ENCODE data around the gene KIAA0930. TPM values are rescaled to one million over a fixed set of nuclear protein-coding genes. Genes with fewer than 3 reads are reported as not detected.

KIAA0930 gene
- total and polyA plus RNA-seq, 2 experiments from 2014 or later: 15.0 to 78.6 TPM

DNA sequence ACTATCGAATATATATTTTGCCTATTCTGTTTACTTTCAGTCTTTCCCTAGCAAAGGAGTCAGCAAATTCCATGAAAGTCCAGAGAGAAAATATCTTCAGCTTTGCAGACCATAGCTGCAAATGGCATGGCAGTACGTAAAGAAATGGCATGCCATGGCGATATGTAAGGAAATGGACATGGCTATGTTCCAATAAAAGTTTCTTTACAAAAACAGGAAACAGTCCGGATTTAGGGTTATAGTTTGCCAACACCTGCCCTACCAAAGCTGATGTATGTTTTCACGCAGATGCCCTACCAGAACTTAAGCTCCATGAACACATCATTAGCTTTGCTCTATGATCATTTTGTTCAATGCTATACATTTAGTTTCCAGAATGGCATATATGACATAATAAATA lies 19.5 kb downstream of the KIAA0930 start:
- no peaks in the 10 kb centered on the region for H3K9me3 Mint-ChIP-seq
- H3K36me3 Mint-ChIP-seq (ENCODE audit: low read depth): no peaks in the 10 kb centered on the region
- TF ChIP-seq JUNB (IDR thresholded peaks at IDR 0.05; ENCODE audit: unreplicated experiment): no peak
- peaks cover 17% of the 10 kb centered on the region for H4K20me1 ChIP-seq (replicated peaks; ENCODE audit: insufficient read depth)
- H3K79me2 ChIP-seq (replicated peaks; ENCODE audit: insufficient read depth): peaks cover 37% of the 10 kb centered on the region
- H3K27ac ChIP-seq (ENCODE audit: low read depth): peak overlapping the region; percentile 33; the same call in 1 of the 2 replicates
- H3K27ac Mint-ChIP-seq: no peak overlapping the region
- H3K4me3 Mint-ChIP-seq: no peak overlapping the region
- no peaks in the 10 kb centered on the region for H3K36me3 ChIP-seq (ENCODE audit: insufficient read depth)
- no peaks in the 10 kb centered on the region for H3K27me3 ChIP-seq (ENCODE audit: insufficient read depth)
- DNase-seq (ENCODE audit: low spot score) (no peak), ATAC-seq (no peak)
- H2AFZ ChIP-seq: no peak overlapping the region
- H3K9me2 ChIP-seq (ENCODE audit: insufficient read depth): no peaks in the 10 kb centered on the region
- peaks cover 36% of the 10 kb centered on the region for H3K4me1 Mint-ChIP-seq
- no peak overlapping the region for H3K4me2 ChIP-seq
- H3F3A ChIP-seq (replicated peaks; ENCODE audit: low read depth): 0 out of 2 replicates have a peak, but pooled peaks cover 7% of the 10 kb centered on the region
- peaks cover 8% of the 10 kb centered on the region for H3K4me1 ChIP-seq (ENCODE audit: insufficient read depth)
- H3K27me3 Mint-ChIP-seq (ENCODE audit: insufficient read depth, low read depth, poor library complexity): no peaks in the 10 kb centered on the region
- H3K4me3 ChIP-seq: no peak overlapping the region

- Histone ChIP-seq H3K79me2 (replicated peaks; ENCODE audit: insufficient read depth) (peaks cover 52% of the 10 kb centered on the region), H2AFZ (no peak overlapping the region), H3F3A (replicated peaks; ENCODE audit: low read depth) (0 out of 2 replicates have a peak, but pooled peaks cover 7% of the 10 kb centered on the region), H4K20me1 (replicated peaks; ENCODE audit: insufficient read depth) (peaks cover 27% of the 10 kb centered on the region), H3K27me3 (ENCODE audit: insufficient read depth) (no peaks in the 10 kb centered on the region), H3K4me1 (ENCODE audit: insufficient read depth) (peaks cover 8% of the 10 kb centered on the region), H3K4me2 (no peak overlapping the region; the same call in 1 of the 2 replicates), H3K36me3 (ENCODE audit: insufficient read depth) (no peaks in the 10 kb centered on the region), H3K9me2 (ENCODE audit: insufficient read depth) (no peaks in the 10 kb centered on the region), H3K27ac (ENCODE audit: low read depth) (no peak overlapping the region), H3K4me3 (no peak overlapping the region)
- ATAC-seq (no peak), DNase-seq (ENCODE audit: low spot score) (no peak)
- Mint-ChIP-seq H3K27ac (no peak overlapping the region), H3K4me3 (no peak overlapping the region), H3K4me1 (peaks cover 20% of the 10 kb centered on the region), H3K36me3 (ENCODE audit: low read depth) (no peaks in the 10 kb centered on the region), H3K9me3 (no peaks in the 10 kb centered on the region), H3K27me3 (ENCODE audit: insufficient read depth, low read depth, poor library complexity) (peaks cover 4% of the 10 kb centered on the region)
- TF ChIP-seq, protein P1, sequence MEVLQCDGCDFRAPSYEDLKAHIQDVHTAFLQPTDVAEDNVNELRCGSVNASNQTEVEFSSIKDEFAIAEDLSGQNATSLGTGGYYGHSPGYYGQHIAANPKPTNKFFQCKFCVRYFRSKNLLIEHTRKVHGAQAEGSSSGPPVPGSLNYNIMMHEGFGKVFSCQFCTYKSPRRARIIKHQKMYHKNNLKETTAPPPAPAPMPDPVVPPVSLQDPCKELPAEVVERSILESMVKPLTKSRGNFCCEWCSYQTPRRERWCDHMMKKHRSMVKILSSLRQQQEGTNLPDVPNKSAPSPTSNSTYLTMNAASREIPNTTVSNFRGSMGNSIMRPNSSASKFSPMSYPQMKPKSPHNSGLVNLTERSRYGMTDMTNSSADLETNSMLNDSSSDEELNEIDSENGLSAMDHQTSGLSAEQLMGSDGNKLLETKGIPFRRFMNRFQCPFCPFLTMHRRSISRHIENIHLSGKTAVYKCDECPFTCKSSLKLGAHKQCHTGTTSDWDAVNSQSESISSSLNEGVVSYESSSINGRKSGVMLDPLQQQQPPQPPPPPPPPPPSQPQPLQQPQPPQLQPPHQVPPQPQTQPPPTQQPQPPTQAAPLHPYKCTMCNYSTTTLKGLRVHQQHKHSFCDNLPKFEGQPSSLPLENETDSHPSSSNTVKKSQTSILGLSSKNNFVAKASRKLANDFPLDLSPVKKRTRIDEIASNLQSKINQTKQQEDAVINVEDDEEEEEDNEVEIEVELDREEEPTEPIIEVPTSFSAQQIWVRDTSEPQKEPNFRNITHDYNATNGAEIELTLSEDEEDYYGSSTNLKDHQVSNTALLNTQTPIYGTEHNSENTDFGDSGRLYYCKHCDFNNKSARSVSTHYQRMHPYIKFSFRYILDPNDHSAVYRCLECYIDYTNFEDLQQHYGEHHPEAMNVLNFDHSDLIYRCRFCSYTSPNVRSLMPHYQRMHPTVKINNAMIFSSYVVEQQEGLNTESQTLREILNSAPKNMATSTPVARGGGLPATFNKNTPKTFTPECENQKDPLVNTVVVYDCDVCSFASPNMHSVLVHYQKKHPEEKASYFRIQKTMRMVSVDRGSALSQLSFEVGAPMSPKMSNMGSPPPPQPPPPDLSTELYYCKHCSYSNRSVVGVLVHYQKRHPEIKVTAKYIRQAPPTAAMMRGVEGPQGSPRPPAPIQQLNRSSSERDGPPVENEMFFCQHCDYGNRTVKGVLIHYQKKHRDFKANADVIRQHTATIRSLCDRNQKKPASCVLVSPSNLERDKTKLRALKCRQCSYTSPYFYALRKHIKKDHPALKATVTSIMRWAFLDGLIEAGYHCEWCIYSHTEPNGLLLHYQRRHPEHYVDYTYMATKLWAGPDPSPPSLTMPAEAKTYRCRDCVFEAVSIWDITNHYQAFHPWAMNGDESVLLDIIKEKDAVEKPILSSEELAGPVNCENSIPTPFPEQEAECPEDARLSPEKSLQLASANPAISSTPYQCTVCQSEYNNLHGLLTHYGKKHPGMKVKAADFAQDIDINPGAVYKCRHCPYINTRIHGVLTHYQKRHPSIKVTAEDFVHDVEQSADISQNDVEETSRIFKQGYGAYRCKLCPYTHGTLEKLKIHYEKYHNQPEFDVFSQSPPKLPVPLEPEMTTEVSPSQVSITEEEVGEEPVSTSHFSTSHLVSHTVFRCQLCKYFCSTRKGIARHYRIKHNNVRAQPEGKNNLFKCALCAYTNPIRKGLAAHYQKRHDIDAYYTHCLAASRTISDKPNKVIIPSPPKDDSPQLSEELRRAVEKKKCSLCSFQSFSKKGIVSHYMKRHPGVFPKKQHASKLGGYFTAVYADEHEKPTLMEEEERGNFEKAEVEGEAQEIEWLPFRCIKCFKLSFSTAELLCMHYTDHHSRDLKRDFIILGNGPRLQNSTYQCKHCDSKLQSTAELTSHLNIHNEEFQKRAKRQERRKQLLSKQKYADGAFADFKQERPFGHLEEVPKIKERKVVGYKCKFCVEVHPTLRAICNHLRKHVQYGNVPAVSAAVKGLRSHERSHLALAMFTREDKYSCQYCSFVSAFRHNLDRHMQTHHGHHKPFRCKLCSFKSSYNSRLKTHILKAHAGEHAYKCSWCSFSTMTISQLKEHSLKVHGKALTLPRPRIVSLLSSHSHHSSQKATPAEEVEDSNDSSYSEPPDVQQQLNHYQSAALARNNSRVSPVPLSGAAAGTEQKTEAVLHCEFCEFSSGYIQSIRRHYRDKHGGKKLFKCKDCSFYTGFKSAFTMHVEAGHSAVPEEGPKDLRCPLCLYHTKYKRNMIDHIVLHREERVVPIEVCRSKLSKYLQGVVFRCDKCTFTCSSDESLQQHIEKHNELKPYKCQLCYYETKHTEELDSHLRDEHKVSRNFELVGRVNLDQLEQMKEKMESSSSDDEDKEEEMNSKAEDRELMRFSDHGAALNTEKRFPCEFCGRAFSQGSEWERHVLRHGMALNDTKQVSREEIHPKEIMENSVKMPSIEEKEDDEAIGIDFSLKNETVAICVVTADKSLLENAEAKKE (CRISPR knock-in tag; IDR thresholded peaks at IDR 0.05): no peak
- TF ChIP-seq JUNB (IDR thresholded peaks at IDR 0.05; ENCODE audit: unreplicated experiment) (no peak), CREB1 (CRISPR knock-in tag; IDR thresholded peaks at IDR 0.05; ENCODE audit: low read depth) (no peak), REST (IDR thresholded peaks at IDR 0.05; ENCODE audit: unreplicated experiment) (no peak), EZH2phosphoT487 (IDR thresholded peaks at IDR 0.05; ENCODE audit: unreplicated experiment) (no peak), NANOG (IDR thresholded peaks at IDR 0.05; ENCODE audit: borderline replicate concordance) (no peak), ZNF331 (CRISPR knock-in tag; IDR thresholded peaks at IDR 0.05; ENCODE audit: low read depth) (no peak)
- TF ChIP-seq, protein P2, sequence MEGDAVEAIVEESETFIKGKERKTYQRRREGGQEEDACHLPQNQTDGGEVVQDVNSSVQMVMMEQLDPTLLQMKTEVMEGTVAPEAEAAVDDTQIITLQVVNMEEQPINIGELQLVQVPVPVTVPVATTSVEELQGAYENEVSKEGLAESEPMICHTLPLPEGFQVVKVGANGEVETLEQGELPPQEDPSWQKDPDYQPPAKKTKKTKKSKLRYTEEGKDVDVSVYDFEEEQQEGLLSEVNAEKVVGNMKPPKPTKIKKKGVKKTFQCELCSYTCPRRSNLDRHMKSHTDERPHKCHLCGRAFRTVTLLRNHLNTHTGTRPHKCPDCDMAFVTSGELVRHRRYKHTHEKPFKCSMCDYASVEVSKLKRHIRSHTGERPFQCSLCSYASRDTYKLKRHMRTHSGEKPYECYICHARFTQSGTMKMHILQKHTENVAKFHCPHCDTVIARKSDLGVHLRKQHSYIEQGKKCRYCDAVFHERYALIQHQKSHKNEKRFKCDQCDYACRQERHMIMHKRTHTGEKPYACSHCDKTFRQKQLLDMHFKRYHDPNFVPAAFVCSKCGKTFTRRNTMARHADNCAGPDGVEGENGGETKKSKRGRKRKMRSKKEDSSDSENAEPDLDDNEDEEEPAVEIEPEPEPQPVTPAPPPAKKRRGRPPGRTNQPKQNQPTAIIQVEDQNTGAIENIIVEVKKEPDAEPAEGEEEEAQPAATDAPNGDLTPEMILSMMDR (conservative IDR thresholded peaks at IDR 0.05; ENCODE audit: low read depth in 2 of 2): no peak
- TF ChIP-seq, protein P3, sequence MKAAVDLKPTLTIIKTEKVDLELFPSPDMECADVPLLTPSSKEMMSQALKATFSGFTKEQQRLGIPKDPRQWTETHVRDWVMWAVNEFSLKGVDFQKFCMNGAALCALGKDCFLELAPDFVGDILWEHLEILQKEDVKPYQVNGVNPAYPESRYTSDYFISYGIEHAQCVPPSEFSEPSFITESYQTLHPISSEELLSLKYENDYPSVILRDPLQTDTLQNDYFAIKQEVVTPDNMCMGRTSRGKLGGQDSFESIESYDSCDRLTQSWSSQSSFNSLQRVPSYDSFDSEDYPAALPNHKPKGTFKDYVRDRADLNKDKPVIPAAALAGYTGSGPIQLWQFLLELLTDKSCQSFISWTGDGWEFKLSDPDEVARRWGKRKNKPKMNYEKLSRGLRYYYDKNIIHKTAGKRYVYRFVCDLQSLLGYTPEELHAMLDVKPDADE (IDR thresholded peaks at IDR 0.05): no peak
Observed at GRCh38 chr22:45218976-45219375, 21.7 kb downstream of the KIAA0930 start.

Measured in GM23338 (cell line).